Fibroblast of pulmonary artery (primary cell): ENCODE measurements around the gene USP13.

Source experiments
- DNase-seq: peaks from one replicate; pipeline ENCODE4 v3.0.0-alpha.2; 2010; ENCODE audit warnings: low read depth
- H3K4me3 ChIP-seq: replicated peaks from 2 replicates; pipeline ENCODE4 v1.5.1; 2011; ENCODE audit warnings: low read depth, mild to moderate bottlenecking, control low read depth, low read length, moderate library complexity
- CTCF ChIP-seq: IDR thresholded peaks from 2 replicates; pipeline ENCODE4 v1.5.1; 2011; ENCODE audit warnings: mild to moderate bottlenecking, control low read depth, low read length, inconsistent platforms; ENCODE audit errors: missing control alignments

USP13 gene

DNA sequence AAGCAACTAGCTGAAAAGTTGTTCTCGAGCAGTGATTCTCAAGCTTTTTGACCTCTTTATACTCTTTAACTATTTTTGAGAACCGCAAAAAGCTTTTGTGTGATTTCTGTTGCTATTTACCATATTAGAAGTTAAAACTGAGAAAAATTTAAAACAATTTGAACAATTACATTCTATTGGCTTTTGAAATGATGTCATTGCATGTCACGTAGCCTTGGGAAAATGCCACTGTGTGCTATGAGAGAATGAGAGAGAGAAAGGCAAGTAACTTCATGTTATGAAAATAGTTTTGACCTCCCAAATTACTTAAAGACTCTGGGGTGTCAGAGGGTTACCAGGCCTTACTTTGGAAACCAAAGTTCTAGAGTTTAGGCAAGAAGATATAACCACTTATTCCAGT, 8.0 kb downstream of the USP13 start:
- no peak overlapping the region for H3K4me3 ChIP-seq
- no peak for DNase-seq
- TF ChIP-seq CTCF, result no peak

DNA sequence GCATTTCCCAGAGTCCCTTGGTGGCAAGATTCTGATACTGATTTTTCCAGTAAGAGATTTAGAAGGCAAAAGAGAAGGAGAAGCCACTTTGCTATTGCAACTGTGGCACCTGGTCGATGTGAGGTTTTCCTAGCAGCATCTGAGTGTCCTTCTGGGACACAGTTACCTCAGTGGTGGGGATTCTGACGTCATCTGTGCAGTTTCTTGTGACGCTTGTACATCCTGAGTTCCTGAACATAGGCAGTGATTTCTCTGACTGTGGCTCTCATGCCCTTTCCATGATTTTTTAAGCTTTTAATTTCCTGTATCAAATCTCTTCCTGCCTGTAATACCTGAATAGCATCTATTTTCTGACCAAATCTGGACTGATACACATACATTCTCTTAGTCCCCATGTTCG, 8.9 kb downstream of the USP13 start:
- no peak overlapping the region for H3K4me3 ChIP-seq
- DNase-seq, result no peak
- TF ChIP-seq CTCF, result no peak

- no peak overlapping the region for H3K4me3 ChIP-seq
- no peak for DNase-seq
- no peak for TF ChIP-seq CTCF
These were observed 10.3 kb downstream of the USP13 start for GRCh38 chr3:179663093-179663492.

GRCh38 chr3:179666030-179666429, 13.2 kb downstream of the USP13 start:
- TF ChIP-seq CTCF, result no peak
- no peak for DNase-seq
- H3K4me3 ChIP-seq, result no peak overlapping the region

- H3K4me3 ChIP-seq, result no peak overlapping the region
- DNase-seq, result peak; percentile 34
- TF ChIP-seq CTCF, result no peak
These were observed 13.7 kb downstream of the USP13 start for GRCh38 chr3:179666436-179667035.

DNA sequence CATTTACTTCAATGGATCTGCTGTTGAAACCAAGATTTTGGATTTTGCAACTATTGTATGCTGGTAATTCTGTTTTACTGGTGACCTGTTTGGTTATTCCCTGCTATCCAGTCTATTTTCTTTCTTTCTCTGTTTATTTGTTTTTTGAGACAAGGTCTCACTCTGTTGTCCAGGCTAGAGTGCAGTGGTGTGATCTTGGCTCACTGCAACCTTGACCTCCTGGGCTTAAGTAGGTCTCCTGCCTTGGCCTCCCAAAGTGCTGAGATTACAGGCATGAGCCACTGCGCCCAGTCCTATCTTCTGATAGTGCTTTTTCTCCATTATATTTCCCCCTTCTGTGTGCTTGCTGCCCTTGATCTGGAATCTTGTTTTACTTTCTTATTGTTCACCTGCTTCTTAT, 15.6 kb downstream of the USP13 start:
- no peak overlapping the region for H3K4me3 ChIP-seq
- no peak for TF ChIP-seq CTCF
- DNase-seq, result no peak

DNA sequence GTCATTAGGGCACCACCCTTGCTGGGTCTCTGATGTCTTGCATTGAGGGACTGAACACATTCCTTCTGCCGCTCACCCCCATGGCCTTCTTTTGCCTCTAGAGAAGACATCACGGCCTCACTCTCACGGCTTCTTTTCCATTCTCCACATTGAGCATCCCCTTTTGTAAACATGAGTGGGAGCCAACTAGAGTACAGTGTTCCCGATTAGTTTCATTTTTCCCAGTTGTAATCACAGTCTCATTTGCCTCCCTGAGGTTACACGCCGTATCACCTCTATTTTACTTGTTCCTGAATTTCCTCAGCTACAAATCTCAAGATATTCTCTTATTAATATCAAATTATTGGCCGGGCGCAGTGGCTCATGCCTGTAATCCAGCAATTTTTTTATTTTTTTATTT, 17.5 kb downstream of the USP13 start:
- no peak for TF ChIP-seq CTCF
- H3K4me3 ChIP-seq, result no peak overlapping the region
- DNase-seq, result no peak
